ENCODE data around the gene GALNT18. TPM values are rescaled to one million over a fixed set of nuclear protein-coding genes. Genes with fewer than 3 reads are reported as not detected.

The GALNT18 gene
- polyA plus RNA-seq, 1 donor from 2014 or later = 7.6 TPM

DNA sequence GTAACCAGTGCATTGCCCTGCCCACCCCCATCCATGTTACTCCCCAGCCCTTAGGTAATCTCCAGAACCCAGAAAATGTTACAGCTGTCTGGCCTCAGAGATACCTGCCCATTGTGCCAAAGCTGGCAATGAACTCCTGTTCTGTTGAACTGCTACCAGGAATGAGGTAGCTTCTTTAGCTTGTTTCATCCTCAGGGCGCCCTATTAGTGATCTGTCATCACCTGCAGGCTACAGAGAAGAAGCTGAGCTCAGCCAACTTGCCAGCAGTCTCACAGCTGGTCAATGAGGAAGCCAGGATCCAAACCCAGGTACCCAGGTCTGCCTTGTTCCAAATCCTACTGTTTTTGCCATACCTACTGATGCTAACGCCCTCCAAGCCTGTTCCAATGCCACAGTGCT, 88.7 kb downstream of the GALNT18 start:
- H3K9me3 ChIP-seq (ENCODE audit: low read length) = no peaks in the 10 kb centered on the region
- H3K4me3 ChIP-seq (ENCODE audit: low read length) = no peak overlapping the region
- no peaks in the 10 kb centered on the region for H4K20me1 ChIP-seq (ENCODE audit: insufficient read depth)
- H3K9me2 ChIP-seq (ENCODE audit: insufficient read depth, low read length) = no peaks in the 10 kb centered on the region
- H3K9ac ChIP-seq (ENCODE audit: low read length) = no peak overlapping the region
- H3K27me3 ChIP-seq (ENCODE audit: insufficient read depth, low read depth, low read length) = no peaks in the 10 kb centered on the region
- no peak overlapping the region for H3K27ac ChIP-seq (ENCODE audit: low read length)
- H3K36me3 ChIP-seq (ENCODE audit: insufficient read depth, low read length) = no peaks in the 10 kb centered on the region
- H3F3A ChIP-seq (ENCODE audit: insufficient read depth, low read length, poor library complexity, severe bottlenecking) = no peaks in the 10 kb centered on the region
- no peaks in the 10 kb centered on the region for H3K79me2 ChIP-seq (replicated peaks; ENCODE audit: insufficient read depth, low read length)
- no peak overlapping the region for H2AFZ ChIP-seq (ENCODE audit: low read depth, low read length)
- no peak for TF ChIP-seq SMC3 (conservative IDR thresholded peaks at IDR 0.05; ENCODE audit: poor library complexity)
- TF ChIP-seq, protein P1, sequence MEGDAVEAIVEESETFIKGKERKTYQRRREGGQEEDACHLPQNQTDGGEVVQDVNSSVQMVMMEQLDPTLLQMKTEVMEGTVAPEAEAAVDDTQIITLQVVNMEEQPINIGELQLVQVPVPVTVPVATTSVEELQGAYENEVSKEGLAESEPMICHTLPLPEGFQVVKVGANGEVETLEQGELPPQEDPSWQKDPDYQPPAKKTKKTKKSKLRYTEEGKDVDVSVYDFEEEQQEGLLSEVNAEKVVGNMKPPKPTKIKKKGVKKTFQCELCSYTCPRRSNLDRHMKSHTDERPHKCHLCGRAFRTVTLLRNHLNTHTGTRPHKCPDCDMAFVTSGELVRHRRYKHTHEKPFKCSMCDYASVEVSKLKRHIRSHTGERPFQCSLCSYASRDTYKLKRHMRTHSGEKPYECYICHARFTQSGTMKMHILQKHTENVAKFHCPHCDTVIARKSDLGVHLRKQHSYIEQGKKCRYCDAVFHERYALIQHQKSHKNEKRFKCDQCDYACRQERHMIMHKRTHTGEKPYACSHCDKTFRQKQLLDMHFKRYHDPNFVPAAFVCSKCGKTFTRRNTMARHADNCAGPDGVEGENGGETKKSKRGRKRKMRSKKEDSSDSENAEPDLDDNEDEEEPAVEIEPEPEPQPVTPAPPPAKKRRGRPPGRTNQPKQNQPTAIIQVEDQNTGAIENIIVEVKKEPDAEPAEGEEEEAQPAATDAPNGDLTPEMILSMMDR (IDR thresholded peaks at IDR 0.05; ENCODE audit: poor library complexity, severe bottlenecking) = no peak
- TF ChIP-seq POLR2AphosphoS5 (IDR thresholded peaks at IDR 0.05) = no peak
- TF ChIP-seq, protein P2, sequence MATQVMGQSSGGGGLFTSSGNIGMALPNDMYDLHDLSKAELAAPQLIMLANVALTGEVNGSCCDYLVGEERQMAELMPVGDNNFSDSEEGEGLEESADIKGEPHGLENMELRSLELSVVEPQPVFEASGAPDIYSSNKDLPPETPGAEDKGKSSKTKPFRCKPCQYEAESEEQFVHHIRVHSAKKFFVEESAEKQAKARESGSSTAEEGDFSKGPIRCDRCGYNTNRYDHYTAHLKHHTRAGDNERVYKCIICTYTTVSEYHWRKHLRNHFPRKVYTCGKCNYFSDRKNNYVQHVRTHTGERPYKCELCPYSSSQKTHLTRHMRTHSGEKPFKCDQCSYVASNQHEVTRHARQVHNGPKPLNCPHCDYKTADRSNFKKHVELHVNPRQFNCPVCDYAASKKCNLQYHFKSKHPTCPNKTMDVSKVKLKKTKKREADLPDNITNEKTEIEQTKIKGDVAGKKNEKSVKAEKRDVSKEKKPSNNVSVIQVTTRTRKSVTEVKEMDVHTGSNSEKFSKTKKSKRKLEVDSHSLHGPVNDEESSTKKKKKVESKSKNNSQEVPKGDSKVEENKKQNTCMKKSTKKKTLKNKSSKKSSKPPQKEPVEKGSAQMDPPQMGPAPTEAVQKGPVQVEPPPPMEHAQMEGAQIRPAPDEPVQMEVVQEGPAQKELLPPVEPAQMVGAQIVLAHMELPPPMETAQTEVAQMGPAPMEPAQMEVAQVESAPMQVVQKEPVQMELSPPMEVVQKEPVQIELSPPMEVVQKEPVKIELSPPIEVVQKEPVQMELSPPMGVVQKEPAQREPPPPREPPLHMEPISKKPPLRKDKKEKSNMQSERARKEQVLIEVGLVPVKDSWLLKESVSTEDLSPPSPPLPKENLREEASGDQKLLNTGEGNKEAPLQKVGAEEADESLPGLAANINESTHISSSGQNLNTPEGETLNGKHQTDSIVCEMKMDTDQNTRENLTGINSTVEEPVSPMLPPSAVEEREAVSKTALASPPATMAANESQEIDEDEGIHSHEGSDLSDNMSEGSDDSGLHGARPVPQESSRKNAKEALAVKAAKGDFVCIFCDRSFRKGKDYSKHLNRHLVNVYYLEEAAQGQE (IDR thresholded peaks at IDR 0.05; ENCODE audit: borderline replicate concordance) = no peak
- TF ChIP-seq MXI1 (conservative IDR thresholded peaks at IDR 0.05; ENCODE audit: poor library complexity, severe bottlenecking) = no peak
- TF ChIP-seq EP300 (conservative IDR thresholded peaks at IDR 0.05; ENCODE audit: poor library complexity, severe bottlenecking) = no peak
- no peak for TF ChIP-seq EZH2 (IDR thresholded peaks at IDR 0.05; ENCODE audit: borderline replicate concordance, insufficient read depth, low read length, poor library complexity, severe bottlenecking)
- TF ChIP-seq TAF1 (IDR thresholded peaks at IDR 0.05; ENCODE audit: low read depth) = no peak
- TF ChIP-seq RAD21 (conservative IDR thresholded peaks at IDR 0.05) = no peak
- no peak overlapping the region for H3K4me2 ChIP-seq (ENCODE audit: low read length)

DNA sequence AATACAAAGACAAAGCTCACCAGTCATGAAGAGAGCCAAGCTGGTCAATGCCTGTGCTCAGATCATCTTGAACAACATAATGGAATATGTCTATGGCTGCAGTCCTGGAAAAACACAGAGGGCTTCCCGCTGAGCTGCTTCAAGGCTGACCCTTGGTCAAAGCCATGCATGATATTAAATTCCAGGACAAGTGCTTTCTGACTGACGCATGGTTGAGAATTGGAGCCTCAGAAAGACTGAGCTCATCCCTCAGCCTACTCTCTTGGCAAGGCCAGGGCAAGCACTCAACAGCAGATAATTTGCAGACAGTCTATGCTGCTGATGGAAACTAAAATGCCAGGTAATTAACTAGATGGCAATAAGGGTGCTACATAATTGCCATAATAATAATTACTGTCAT, 89.2 kb downstream of the GALNT18 start:
- no peaks in the 10 kb centered on the region for H3F3A ChIP-seq (ENCODE audit: insufficient read depth, low read length, poor library complexity, severe bottlenecking)
- no peaks in the 10 kb centered on the region for H3K9me3 ChIP-seq (ENCODE audit: low read length)
- no peak overlapping the region for H2AFZ ChIP-seq (ENCODE audit: low read depth, low read length)
- H3K4me3 ChIP-seq (ENCODE audit: low read length) = no peak overlapping the region
- no peak overlapping the region for H3K4me2 ChIP-seq (ENCODE audit: low read length)
- no peaks in the 10 kb centered on the region for H3K27me3 ChIP-seq (ENCODE audit: insufficient read depth, low read depth, low read length)
- no peaks in the 10 kb centered on the region for H3K79me2 ChIP-seq (replicated peaks; ENCODE audit: insufficient read depth, low read length)
- H3K9ac ChIP-seq (ENCODE audit: low read length) = no peak overlapping the region
- no peaks in the 10 kb centered on the region for H4K20me1 ChIP-seq (ENCODE audit: insufficient read depth)
- no peak overlapping the region for H3K27ac ChIP-seq (ENCODE audit: low read length)
- H3K36me3 ChIP-seq (ENCODE audit: insufficient read depth, low read length) = no peaks in the 10 kb centered on the region
- H3K9me2 ChIP-seq (ENCODE audit: insufficient read depth, low read length) = no peaks in the 10 kb centered on the region
- TF ChIP-seq RAD21 (conservative IDR thresholded peaks at IDR 0.05) = no peak

Data from neural cell (in vitro differentiated cells).